Epidermal melanocyte (primary cell): ENCODE measurements around the gene PRKCQ.
"Not testable (repeated sequence)": the region's sequence is repeated elsewhere in the genome, so short reads cannot be mapped to it uniquely, and the experiment has no call there.

Source experiments
- DNase-seq: peaks from one replicate; pipeline ENCODE4 v3.0.0; 2011; ENCODE audit warnings: low spot score; ENCODE audit not compliant: insufficient read length

Gene PRKCQ

DNA sequence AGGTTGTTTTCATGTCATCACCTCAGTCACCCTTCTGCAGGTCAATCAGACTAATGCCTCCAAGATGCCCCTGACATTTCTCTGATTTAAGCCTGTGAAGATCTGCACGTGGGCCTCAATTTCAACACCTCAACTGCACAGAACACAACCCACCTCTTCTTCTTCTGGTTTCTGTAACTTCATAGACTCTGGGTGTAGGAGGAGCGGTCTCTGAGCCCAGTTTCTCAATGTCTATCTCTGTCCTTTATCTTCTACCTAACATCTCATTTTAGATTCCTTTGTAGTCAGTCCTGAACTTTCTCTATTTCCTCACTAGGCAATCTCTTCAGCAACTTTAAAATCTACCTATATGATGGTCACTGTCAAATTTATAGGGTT lies 85.6 kb downstream of the PRKCQ start:
- DNase-seq: no peak

DNA sequence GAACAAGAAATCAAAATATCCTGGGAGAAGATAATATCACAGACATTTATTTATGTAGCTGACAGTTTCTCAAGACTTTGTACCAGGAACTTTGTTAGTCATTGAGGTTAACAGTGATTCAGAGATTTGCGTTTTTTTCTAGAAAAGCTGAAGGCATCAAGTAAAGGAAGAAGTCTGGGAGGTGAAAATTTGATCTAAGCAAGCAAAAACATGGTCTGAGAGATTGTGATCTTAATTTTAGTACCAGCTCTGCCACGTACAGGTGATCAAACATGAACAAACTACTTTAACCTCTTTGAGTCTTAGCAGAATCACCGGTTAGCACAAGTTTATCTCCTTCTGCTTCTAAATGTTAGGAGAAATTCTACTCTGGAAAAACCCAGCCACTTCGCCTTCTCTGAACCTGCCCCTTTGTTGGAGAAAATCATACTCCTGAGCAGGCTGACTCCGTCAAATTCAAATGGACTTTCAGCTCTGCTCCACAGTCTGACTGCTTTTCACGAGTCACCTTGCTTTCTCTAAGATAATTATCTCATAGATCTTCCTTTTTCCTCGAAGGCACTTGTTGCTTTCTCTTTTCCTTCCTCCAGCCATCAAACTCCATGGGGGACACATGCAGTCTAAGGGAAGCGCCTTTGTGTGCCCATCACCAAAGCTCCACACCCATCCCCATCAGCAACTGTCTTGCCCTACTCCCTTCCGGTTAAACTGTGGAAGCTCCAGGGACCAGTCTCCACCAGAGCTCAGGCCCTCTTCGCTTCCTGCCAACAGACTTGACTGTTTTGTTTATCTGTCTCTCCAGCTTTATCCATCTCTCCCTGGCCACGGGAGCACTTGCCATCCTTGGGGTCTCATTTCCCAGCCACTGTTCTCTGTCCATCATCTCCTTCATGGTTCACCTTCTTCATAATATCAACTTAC lies 86.3 kb downstream of the PRKCQ start:
- DNase-seq: no peak

DNA sequence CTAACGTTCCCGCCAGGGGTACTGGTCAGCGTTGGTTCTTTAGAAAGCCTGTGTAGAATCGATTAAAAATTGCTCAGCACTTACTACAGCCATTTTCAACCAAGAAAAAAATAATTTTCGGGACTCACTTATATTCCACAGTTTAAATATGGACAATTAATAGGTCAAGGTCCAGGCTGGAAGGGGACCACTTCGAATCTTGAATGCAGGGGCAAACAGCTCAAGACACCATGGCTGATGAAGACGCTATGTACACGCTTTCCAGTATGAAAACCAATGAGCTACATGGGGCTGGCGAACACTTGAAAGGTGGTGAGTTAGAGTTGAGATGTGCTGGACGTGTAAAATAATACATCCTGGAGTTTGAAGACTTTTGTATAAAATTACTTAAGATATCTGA lies 87.2 kb downstream of the PRKCQ start:
- no peak for DNase-seq

DNA sequence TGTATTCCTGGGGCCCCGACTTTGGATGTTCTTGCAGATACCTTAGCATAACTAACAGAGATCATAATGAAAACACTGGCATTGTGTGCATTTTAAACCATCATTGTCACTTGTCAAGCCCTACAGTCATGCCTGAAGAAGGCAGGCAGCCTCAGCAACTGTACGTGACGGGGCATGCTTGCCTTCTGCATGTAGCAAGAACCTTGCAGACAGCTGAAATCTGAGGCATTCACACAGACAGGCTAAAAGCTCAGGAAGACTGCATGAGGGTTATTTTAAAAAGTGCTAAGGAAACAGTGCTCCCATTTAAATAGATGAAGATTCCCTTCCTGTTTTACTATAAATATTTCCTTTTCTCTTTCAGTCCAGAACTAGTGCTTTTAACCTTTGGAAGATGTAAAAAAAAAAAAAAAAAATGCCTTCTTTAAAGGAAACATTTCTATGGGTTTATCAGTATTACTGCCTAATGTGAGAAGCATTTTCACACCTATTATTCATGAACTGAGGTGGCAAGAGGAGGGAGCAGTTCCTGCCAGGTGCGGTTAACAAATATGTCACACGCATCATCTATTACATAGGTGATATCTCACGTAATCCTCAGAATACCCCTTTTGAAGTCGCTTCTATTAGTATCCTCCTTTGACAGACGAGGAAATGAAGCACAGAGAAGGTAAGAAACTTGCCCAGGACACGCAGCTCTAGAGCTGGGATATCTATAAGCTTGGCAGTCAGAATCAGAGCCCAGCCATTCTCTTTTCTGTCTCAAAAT lies 88.1 kb downstream of the PRKCQ start:
- no peak for DNase-seq

DNA sequence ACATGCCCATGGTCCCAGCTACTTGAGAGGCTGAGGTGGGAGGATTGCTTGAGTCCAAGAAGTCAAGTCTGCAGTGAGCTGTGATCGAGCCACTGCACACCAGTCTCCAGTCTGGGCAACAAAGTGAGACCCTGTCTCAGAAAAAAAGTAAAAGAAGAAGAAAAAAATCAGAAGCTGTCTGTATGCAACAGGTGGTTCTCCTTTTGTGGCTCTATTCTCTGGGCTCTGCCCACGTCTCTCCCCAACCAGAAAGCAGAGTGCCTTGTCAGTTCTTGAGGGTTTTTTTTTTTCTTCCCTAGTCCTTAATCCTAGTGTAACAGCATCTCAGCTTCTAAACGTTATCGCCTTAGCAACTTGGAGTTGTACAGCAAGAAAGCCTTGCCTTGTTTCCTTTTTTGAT lies 89.5 kb downstream of the PRKCQ start:
- DNase-seq: no peak

DNA sequence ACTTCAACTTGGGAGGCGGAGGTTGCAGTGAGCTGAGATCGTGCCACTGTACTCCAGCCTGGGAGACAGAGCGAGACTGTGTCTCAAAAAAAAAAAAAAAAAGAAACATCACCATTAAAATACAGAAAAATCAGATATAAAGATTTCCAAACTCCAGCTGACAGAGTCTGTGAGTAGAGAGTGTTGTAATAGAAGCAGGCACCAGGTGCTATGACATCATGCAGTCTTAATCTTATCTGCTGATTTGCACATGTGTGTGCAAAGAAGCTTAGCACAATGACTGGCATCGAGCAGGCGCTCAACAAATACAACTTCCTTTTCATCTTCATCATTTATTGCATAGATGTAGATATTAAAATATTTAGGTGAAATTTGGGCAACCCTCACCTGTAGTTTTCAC lies 92.2 kb downstream of the PRKCQ start:
- DNase-seq: no peak

DNA sequence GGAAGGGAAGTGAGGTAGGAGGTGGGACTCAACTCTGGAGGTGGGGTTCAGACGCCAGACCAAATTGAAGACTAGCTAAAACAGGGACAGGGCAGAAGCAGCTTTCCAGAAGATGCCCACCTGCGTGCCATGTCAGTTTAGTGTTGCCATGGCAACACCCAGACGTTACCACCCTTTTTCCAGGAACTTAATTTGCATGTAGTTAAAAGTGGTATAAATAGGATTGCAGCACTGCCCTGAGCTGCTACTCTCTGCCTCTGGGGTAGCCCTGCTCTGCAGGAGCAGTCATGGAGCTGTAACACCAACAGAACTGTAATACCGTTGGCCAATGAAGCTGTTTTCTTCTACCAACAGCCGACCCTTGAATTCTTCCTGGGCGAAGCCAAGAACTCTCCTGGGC lies 93.8 kb downstream of the PRKCQ start:
- no peak for DNase-seq

DNA sequence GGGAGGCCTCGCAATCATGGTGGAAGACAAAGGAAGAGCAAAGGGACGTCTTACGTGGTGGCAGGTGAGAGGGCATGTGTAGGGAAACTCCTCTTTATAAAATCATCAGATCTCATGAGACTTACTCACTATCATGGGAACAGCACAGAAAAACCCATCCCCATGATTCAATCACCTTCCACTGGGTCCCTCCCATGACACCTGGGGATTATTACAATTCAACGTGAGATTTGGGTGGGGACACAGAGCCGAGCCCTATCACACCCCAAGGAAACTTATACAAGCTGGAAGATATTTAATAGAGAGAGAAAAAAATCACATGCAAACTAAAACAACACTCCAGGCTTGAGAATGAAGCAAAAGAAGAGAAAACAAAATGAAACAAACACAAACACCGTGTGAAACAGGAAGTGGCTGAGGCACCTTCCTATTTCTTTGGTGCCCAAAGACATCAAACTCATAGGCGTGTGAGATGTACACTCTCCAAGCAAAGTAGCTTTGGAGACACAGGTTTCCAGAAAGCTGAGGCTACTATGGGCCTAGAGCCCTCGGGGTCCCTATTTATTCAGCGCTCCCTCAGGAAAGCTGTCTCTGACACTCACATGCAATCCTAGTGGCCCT lies 97.2 kb downstream of the PRKCQ start:
- no peak for DNase-seq

DNA sequence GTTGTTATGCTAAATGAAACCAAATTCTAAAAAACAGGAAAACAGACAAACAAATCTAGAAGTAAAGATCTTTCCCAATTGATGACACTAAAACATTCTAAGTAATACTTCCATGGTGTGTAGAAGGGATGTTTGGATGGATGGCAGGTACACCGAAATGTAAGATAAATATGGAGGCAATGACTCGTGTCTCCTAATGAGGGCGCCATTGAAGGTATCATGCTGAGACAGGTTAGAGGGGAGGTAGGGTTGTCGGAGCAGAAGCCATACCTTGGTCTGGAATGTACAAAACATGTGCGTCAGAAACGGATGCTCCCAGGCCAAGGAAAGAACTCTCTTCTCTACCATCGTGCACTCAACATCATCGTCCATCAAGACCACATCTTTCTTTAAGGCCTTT lies 101.4 kb downstream of the PRKCQ start:
- DNase-seq: no peak

DNA sequence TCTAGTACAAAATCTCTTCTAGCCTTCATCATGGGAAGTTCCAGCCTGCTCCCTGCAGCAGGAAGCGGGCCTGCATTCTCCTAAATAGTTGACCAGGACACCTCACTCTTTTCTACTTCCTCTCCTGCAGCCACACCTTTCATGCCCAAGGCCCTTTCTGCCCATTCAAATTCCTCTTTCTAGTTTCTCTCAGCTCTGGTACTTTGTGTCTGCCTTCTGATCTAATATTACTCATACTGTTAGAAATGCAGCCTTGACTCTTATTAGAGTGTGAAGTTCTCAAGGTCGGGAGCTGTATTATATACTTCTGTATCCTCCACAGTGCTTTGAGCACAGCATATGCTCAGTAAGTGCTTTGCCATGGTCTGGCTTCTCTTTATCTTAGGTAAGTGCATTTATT lies 103.1 kb downstream of the PRKCQ start:
- no peak for DNase-seq

DNA sequence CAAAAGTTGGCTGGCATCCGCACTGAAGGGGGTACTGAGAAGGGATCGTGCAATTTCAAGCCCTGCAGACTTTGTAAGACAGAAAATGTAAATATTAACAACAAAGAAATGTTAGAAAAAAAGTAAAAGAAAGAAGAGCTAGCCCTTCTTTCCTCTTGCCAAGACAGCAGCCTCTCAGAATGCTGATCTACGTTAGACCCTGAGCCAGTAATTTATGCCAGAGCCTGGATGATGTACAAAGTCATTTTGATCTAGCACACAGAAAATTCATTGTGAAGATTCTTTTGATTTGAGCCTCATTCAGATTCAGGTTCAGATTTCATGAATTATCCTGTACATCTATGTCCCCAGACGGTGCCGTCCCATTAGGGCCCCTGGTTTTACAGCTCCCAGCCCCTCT lies 105.2 kb downstream of the PRKCQ start:
- DNase-seq: no peak

DNA sequence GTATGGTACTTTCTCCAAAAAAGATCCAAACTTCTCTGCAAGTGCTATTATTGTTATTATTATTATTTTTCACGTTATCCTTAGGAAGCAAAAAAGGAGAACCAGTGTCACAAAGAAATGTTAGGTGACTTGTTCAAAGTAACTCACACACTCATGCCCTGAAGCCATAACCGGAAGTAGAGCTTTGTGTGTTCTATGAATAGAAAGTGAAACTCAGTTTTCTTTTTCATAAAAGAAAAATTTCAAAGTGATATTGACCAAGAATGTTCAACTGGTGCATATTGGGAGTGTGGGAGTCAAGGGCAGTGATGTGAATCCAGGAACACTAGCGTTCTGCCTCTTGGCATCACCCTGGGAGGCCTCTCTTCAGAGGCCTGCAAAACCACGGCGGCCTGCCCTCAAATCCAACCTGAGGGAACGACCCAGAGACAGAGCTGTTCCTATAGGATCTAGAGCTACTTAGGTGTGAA lies 106.1 kb downstream of the PRKCQ start:
- no peak for DNase-seq

DNA sequence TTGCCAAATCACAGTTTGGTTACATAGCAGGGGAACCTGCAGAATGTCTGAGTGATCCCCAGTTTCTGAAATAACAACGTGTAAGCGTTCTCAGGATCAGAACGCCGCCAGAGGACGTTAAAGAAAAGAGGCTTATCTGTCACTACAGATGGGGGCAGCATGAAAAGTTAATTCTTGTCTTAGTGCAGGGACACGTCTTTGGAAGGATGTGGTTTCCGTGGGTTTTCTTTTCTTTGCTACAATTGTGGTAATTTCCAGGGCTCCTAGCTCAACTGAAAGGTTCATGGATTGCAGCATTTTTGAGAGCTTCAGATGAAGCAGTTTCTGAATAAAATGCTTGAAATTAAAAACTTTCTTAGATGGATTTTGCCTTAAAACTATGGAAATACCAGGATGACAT lies 106.6 kb downstream of the PRKCQ start:
- DNase-seq: no peak

DNA sequence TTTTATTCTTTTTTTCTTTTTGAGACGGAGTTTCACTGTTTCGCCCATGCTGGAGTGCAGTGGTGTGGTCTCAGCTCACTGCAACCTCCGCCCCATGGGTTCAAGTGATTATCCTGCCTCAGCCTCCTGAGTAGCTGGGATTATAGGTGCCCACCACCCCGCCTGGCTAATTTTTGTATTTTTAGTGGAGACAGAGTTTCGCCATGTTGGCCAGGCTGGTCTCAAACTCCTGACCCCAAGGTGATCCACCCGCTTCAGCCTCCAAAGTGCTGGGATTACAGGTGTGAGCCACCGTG lies 107.4 kb downstream of the PRKCQ start:
- not testable (repeated sequence) for DNase-seq

DNA sequence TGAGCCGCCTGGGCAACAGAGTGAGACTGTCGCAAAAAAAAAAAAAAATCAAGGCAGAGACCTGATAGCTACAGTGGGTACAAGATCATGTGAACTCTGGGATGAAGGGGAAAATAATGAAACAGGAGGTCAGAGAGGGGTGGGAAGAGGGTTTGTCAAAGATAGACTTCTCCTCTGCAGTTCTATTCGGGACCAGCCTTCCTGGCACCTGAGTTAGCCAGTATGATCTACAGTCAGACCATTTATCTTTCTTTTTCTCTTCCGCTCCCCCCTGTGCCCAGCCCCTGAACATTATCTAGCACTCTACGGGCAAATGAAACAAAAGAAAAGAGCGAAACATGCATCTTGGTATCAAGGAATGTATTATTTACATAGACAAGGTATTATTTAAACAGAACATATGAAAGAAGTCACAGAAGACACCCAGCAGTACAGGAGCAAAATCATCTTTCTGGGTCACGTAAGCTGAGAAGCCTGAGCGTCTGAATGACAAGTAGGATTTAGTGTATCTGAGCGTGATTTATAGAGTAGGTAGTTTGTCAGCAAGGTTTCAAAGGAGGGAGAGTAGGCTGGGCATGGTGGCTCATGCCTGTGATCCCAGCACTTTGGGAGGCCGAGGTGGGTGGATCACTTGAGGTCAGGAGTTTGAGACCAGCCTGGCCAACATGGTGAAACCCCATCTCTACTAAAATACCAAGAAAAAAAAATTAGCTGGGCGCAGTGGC lies 109.0 kb downstream of the PRKCQ start:
- DNase-seq: no peak

DNA sequence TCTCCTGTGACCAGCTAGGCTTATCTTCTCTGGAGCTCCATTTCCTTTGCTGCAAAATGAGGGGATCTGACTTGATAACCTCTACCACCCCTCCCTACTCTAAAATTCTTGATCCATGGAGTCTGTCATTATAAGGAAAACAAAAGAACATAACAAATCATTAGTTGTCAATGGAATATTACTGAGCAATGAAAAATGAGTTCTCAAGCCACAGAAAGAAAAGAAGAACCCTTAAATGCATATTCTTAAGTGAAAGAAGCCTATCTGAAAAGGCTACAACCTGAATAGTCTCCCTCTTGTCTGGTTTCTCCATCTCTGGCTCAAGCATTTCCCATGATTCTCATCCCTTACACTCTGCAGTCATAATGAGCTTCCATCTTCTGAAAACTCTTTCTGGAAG lies 110.4 kb downstream of the PRKCQ start:
- DNase-seq: no peak

DNA sequence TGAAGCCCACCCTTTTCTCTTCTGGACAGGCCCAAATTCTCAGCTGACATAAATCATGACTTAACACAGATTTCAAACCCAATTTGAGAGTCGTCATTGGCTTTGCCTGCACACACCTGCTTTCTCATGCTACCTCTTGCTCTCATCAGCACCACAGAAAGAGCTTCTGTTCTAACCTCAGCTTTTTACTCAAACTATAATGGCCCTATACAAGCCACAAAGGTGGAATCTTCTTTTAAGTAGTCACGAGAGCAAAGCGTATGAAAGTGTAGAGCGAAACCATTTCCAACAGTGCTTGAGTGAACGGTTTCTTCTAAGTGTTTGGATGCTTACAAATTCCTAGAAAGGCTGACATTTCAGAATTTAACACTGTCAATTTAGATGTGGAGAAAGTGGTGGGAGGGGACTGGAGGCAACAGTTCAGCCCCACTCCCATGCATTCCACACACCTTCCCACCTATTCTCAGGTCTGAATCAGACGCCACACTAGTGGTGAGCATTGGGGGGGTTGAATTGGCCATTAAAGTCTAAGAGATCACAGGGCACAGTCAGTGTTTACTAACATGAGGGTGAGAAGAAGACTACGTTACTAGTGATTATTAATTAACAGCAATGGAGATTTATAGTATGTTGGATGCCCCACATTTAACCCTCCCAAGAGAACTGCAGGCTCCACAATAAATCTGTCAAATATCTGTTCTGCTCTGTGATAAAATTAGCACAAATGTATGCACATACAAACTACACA lies 114.0 kb downstream of the PRKCQ start:
- DNase-seq: no peak

DNA sequence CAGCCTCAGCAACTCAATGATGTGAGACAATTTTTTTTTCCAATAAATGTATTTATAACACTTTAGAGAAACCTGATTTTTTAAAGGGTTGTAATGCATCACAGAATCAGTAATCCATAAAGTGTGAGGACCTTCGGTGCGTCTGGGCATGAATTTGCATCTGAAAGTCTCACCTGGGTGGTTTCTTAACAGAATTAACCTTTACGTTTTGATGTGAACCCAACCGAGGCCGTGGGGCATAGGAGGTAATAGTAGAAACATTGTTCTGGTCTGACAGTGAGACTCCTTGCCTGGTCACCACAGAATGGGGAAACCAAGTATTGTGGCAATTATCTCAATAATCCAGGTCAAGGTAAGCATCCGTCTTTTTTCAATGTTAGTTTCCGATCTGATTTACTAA lies 114.6 kb downstream of the PRKCQ start:
- DNase-seq: no peak

DNA sequence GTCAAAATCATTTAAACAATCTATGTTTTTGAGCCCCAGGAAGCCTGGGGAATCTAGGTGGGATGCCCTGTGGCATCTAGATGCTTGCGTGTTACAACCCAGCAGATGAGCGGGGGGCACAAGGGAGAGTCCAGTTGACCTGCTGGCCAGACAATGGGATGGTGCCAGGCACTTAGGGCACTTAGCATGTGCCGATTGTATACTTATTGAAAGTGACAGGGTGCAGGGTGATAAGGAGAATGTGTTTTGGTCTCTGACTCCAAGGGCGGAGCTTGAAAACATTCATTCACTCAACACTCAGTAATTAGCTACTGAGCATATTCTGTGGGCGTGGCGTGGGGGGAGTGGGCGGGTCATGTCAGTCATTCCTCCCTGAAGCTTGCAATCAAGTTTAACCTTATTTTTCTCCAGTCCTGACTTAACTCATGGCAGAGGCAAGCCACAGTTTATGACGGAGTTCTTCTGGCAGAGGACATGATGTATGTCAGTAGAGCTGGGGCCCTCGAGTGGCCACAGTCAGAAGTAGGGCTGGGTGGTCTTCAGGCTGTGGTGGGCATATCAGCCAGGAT lies 115.1 kb downstream of the PRKCQ start:
- DNase-seq: no peak

DNA sequence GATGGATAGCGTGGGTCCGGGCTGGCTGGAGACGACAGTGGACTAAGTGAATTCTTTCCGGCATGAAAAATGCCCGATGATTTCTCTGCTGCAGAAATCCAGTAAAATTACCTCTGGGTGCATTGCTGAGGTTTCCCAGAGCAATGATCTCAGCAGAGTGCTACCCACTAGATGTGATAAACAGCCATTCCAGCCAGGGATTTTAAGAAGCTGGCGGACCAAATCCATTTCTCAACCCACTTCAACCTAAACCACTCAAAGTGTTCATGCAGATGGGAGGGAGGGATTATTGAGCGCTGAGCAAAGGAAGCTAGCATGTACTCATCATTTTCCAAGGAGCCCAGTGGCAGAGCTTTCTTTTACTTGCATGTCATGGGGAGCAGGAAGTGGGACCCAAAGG lies 116.7 kb downstream of the PRKCQ start:
- no peak for DNase-seq

DNA sequence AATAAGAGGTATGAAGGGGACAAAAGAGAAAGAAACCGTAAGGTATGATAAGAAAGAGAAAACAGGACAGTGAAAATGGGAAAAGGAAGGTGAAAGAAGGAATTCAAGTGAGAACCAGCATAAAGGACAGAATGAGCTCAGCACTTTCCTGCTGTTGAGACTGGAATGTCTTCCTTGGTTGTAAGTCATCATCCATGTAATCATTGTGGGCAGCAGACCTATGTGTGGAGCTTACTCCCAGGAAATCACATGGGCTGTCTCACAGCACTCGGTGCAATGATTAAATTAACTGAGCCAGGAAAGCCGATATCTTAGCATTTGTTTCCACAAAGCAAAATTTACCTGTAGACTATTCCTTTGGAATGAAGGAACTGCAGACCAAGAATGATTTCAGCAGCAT lies 118.1 kb downstream of the PRKCQ start:
- DNase-seq: no peak
